HG02981 (cell line): ENCODE results near the gene IFNA5.

Experiments used
- ATAC-seq: cut with Tn5 transposase; IDR thresholded peaks from one replicate; pipeline ENCODE4 v1.9.1; 2021; ENCODE audit warnings: mild to moderate bottlenecking, moderate library complexity; ENCODE audit not compliant: unreplicated experiment

IFNA5 gene

GRCh38 chr9:21294904-21295538 lies 10.1 kb downstream of the IFNA5 start:
- peak; percentile 77 for ATAC-seq

GRCh38 chr9:21294364-21294774 lies 10.7 kb downstream of the IFNA5 start:
- peak; percentile 62 for ATAC-seq

GRCh38 chr9:21289848-21290247 lies 15.3 kb downstream of the IFNA5 start:
- no peak for ATAC-seq

- ATAC-seq = no peak
Observed at GRCh38 chr9:21287280-21287679, 17.8 kb downstream of the IFNA5 start.

GRCh38 chr9:21286659-21287058 lies 18.5 kb downstream of the IFNA5 start:
- no peak for ATAC-seq

GRCh38 chr9:21286099-21286498 lies 19.0 kb downstream of the IFNA5 start:
- no peak for ATAC-seq

- no peak for ATAC-seq
Observed at GRCh38 chr9:21281275-21281674, 23.8 kb downstream of the IFNA5 start.

GRCh38 chr9:21268347-21268657 lies 36.8 kb downstream of the IFNA5 start:
- no peak for ATAC-seq

GRCh38 chr9:21267485-21268346 lies 37.4 kb downstream of the IFNA5 start:
- peak; percentile 37 for ATAC-seq

- peak; percentile 45 for ATAC-seq
Observed at GRCh38 chr9:21266733-21267484, 38.2 kb downstream of the IFNA5 start.

GRCh38 chr9:21265421-21266189 lies 39.5 kb downstream of the IFNA5 start:
- ATAC-seq = no peak

- ATAC-seq = no peak
Observed at GRCh38 chr9:21255538-21256212, 49.4 kb downstream of the IFNA5 start.
